Measurements from ENCODE around the gene KIF22. TPM values are rescaled to one million over a fixed set of nuclear protein-coding genes. Genes with fewer than 3 reads are reported as not detected.

KIF22 gene
- total and polyA plus RNA-seq, 4 donors: 7.4 to 41.4 (median 11.8) TPM

DNA sequence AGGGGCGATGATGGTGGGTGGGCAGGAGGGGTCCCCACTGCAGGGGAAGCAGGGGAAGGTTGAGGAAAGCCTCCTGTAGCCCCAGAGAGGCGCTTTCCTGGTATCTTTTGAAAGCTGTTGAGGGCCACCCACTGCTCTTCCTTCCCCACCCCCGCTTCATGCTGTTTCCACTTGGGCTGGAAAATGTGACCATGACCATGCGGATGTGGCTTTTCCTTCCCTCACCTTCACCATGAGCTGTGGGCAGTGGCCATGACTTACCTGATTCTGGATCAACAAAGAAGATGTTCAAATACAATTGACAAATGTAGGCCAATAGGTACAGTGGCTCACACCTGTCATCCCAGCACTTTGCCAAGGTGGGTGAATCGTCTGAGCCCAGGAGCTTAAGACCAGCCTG lies 43.5 kb downstream of the KIF22 start:
- ATAC-seq (ENCODE audit: low FRiP score): no peak
- WGBS, 2 donors: 96% methylated on average over 5 of the region's 5 CpGs
- Histone ChIP-seq H3K9me3 (ENCODE audit: control insufficient read depth, low read length) (no peaks in the 10 kb centered on the region), H3K27ac (ENCODE audit: low read depth in 1 of 2, low read length in 2 of 2) (no peak overlapping the region), H3K36me3 (ENCODE audit: control insufficient read depth in 1 of 2, insufficient read depth in 2 of 2, low read length in 1 of 2) (peaks cover 0 to 15% of the 10 kb centered on the region in 2 donors), H3K27me3 (ENCODE audit: control insufficient read depth in 1 of 2, insufficient read depth in 2 of 2, low read length in 1 of 2) (no peaks in the 10 kb centered on the region), H3K4me1 (ENCODE audit: control insufficient read depth in 1 of 2, insufficient read depth in 2 of 2, low read length in 2 of 2) (no peaks in the 10 kb centered on the region), H3K4me3 (ENCODE audit: low read length in 2 of 2) (no peak overlapping the region)
- no peak for DNase-seq
- intact Hi-C loops (cut with DNase I): no loop called here

DNA sequence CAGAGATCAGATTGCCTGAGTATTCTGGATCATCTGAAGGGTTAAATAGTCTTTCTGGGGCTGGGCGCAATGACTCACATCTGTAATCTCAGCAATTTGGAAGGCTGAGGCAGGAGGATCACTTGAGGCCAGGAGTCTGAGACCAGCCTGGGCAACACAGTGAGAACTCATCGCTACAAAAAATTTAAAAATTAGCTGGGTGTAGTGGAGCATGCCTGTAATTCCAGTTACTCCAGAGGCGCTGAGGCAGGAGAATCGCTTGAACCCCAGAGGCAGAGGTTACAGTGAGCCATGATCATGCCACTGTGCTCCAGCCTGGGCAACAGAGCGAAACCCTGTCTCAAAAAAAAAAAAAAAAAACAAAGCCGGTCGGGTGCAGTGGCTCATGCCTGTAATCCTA lies 45.4 kb downstream of the KIF22 start:
- H3K4me3 ChIP-seq (ENCODE audit: low read length in 2 of 2): no peak overlapping the region
- no peak overlapping the region for H3K27ac ChIP-seq (ENCODE audit: low read depth in 1 of 2, low read length in 2 of 2)
- H3K36me3 ChIP-seq (ENCODE audit: control insufficient read depth in 1 of 2, insufficient read depth in 2 of 2, low read length in 1 of 2): peaks cover 0 to 14% of the 10 kb centered on the region in 2 donors
- intact Hi-C loops (cut with DNase I): no loop called here
- no peaks in the 10 kb centered on the region for H3K9me3 ChIP-seq (ENCODE audit: control insufficient read depth, low read length)
- no peaks in the 10 kb centered on the region for H3K4me1 ChIP-seq (ENCODE audit: control insufficient read depth in 1 of 2, insufficient read depth in 2 of 2, low read length in 2 of 2)
- WGBS, 2 donors: 85 to 88% methylated on average over 6 to 7 of the region's 7 CpGs
- ATAC-seq (ENCODE audit: low FRiP score) (no peak), DNase-seq (no peak)
- no peaks in the 10 kb centered on the region for H3K27me3 ChIP-seq (ENCODE audit: control insufficient read depth in 1 of 2, insufficient read depth in 2 of 2, low read length in 1 of 2)

DNA sequence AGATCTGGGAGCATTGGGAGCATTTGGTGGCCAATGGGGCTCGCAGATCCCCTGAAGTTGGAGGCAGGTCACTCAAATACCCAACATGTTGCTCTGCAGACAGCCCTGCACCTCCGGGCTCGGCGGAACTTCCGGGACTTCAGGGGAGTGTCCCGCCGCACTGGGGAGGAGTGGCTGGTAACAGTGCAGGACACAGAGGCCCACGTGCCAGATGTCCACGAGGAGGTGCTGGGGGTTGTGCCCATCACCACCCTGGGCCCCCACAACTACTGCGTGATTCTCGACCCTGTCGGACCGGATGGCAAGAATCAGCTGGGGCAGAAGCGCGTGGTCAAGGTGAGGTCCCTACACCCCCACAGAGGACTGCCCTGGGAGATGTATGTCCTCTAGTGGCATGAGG lies 46.1 kb downstream of the KIF22 start:
- no peak overlapping the region for H3K4me3 ChIP-seq (ENCODE audit: low read length in 2 of 2)
- no peaks in the 10 kb centered on the region for H3K9me3 ChIP-seq (ENCODE audit: control insufficient read depth, low read length)
- no peak for DNase-seq
- no peaks in the 10 kb centered on the region for H3K27me3 ChIP-seq (ENCODE audit: control insufficient read depth in 1 of 2, insufficient read depth in 2 of 2, low read length in 1 of 2)
- H3K27ac ChIP-seq (ENCODE audit: low read depth in 1 of 2, low read length in 2 of 2): no peak overlapping the region
- intact Hi-C loops (cut with DNase I): no loop called here
- H3K36me3 ChIP-seq (ENCODE audit: control insufficient read depth in 1 of 2, insufficient read depth in 2 of 2, low read length in 1 of 2): peaks cover 0 to 14% of the 10 kb centered on the region in 2 donors
- H3K4me1 ChIP-seq (ENCODE audit: control insufficient read depth in 1 of 2, insufficient read depth in 2 of 2, low read length in 2 of 2): no peaks in the 10 kb centered on the region
- WGBS, 2 donors: 77 to 85% methylated on average over 15 of the region's 15 CpGs
- no peak for ATAC-seq (ENCODE audit: low FRiP score)

DNA sequence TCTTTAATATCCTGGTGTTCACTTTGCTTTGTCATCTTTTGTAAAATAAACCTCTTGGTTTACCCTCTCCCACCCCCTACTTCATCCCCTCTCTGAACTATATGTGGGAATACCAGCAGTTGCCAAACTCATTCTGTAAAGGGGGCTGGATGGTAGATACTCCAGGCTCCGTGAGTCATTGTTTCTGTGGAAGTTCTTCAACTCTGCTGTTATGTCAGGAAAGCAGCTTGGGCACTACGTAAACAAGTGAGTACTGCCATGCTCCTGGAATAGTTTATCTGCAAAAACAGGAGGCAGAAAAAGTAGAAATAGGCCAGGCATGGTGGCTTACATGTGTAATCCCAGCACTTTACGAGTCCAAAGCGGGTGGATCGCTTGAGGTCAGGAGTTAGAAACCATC lies 47.3 kb downstream of the KIF22 start:
- Histone ChIP-seq H3K4me1 (ENCODE audit: control insufficient read depth in 1 of 2, insufficient read depth in 2 of 2, low read length in 2 of 2) (no peaks in the 10 kb centered on the region), H3K4me3 (ENCODE audit: low read length in 2 of 2) (no peak overlapping the region), H3K27me3 (ENCODE audit: control insufficient read depth in 1 of 2, insufficient read depth in 2 of 2, low read length in 1 of 2) (no peaks in the 10 kb centered on the region), H3K9me3 (ENCODE audit: control insufficient read depth, low read length) (no peaks in the 10 kb centered on the region), H3K36me3 (ENCODE audit: control insufficient read depth in 1 of 2, insufficient read depth in 2 of 2, low read length in 1 of 2) (peaks cover 0 to 17% of the 10 kb centered on the region in 2 donors), H3K27ac (ENCODE audit: low read depth in 1 of 2, low read length in 2 of 2) (no peak overlapping the region)
- 87 to 88% methylated on average over 5 of the region's 5 CpGs for WGBS, 2 donors
- intact Hi-C loops (cut with DNase I): no loop called here
- DNase-seq (no peak), ATAC-seq (ENCODE audit: low FRiP score) (no peak)

DNA sequence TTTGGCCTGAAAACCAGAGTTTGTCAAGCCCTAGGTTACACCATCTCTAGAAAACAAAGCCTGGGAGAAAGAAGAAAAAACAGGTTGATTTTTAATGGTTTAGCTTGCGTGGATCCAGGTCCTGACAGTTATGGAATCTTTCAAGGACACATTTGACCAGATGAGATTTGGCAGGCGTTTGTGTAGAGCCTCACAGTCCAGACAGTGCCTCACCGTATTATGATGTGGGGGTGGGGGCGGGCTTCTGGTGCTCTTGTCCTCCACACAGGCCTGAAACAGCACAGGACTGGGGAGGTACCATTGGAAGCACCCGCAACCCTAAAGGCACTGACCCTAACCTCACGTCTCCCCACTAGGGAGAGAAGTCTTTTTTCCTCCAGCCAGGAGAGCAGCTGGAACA lies 49.3 kb downstream of the KIF22 start:
- DNase-seq (no peak), ATAC-seq (ENCODE audit: low FRiP score) (no peak)
- no peak overlapping the region for H3K4me3 ChIP-seq (ENCODE audit: low read length in 2 of 2)
- H3K27ac ChIP-seq (ENCODE audit: low read depth in 1 of 2, low read length in 2 of 2): no peak overlapping the region
- intact Hi-C loops (cut with DNase I): loop anchor here in 1 of 2 donors (10.0 kb wide), 1 partner anchor 135 kb away; no protein-coding TSS in a partner anchor
- no peaks in the 10 kb centered on the region for H3K9me3 ChIP-seq (ENCODE audit: control insufficient read depth, low read length)
- WGBS, 2 donors: 82 to 86% methylated on average over 6 of the region's 6 CpGs
- H3K27me3 ChIP-seq (ENCODE audit: control insufficient read depth in 1 of 2, insufficient read depth in 2 of 2, low read length in 1 of 2): no peaks in the 10 kb centered on the region
- H3K4me1 ChIP-seq (ENCODE audit: control insufficient read depth in 1 of 2, insufficient read depth in 2 of 2, low read length in 2 of 2): no peaks in the 10 kb centered on the region
- H3K36me3 ChIP-seq (ENCODE audit: control insufficient read depth in 1 of 2, insufficient read depth in 2 of 2, low read length in 1 of 2): peaks cover 0 to 11% of the 10 kb centered on the region in 2 donors

DNA sequence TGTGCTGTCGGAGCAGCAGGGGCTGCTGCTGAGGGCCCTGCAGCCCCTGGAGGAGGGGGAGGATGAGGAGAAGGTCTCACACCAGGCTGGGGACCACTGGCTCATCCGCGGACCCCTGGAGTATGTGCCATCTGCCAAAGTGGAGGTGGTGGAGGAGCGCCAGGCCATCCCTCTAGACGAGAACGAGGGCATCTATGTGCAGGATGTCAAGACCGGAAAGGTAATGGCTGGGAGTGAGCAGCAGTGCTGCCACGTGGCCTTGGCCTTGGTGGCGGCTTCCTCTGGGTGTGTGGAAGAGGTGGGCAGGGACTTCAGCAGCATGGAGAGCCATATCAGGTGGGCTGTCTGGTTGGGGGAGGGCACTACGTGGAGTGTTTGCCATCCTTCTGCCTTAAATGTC lies 49.7 kb downstream of the KIF22 start:
- peaks cover 0 to 9% of the 10 kb centered on the region in 2 donors for H3K36me3 ChIP-seq (ENCODE audit: control insufficient read depth in 1 of 2, insufficient read depth in 2 of 2, low read length in 1 of 2)
- no peak for ATAC-seq (ENCODE audit: low FRiP score)
- 87 to 90% methylated on average over 10 of the region's 10 CpGs for WGBS, 2 donors

DNA sequence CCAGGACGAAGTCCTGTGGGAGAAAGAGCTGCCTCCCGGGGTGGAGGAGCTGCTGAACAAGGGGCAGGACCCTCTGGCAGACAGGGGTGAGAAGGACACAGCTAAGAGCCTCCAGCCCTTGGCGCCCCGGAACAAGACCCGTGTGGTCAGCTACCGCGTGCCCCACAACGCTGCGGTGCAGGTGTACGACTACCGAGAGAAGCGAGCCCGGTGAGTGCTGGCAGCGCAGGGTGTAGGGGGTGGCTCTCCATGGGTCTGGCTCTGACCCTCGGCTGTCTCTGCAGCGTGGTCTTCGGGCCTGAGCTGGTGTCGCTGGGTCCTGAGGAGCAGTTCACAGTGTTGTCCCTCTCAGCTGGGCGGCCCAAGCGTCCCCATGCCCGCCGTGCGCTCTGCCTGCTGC lies 51.1 kb downstream of the KIF22 start:
- ATAC-seq (ENCODE audit: low FRiP score): no peak
- peaks cover 2 to 10% of the 10 kb centered on the region in 2 donors for H3K36me3 ChIP-seq (ENCODE audit: control insufficient read depth in 1 of 2, insufficient read depth in 2 of 2, low read length in 1 of 2)
- H3K4me1 ChIP-seq (ENCODE audit: control insufficient read depth in 1 of 2, insufficient read depth in 2 of 2, low read length in 2 of 2): no peaks in the 10 kb centered on the region
- no peaks in the 10 kb centered on the region for H3K9me3 ChIP-seq (ENCODE audit: control insufficient read depth, low read length)
- H3K27me3 ChIP-seq (ENCODE audit: control insufficient read depth in 1 of 2, insufficient read depth in 2 of 2, low read length in 1 of 2): no peaks in the 10 kb centered on the region
- no peak overlapping the region for H3K27ac ChIP-seq (ENCODE audit: low read depth in 1 of 2, low read length in 2 of 2)
- H3K4me3 ChIP-seq (ENCODE audit: low read length in 2 of 2): no peak overlapping the region
- DNase-seq: no peak
- WGBS, 2 donors: 90% methylated on average over 23 of the region's 23 CpGs
- intact Hi-C loops (cut with DNase I): loop anchor here in 1 of 2 donors (10.0 kb wide), 1 partner anchor 137 kb away; no protein-coding TSS in a partner anchor

More for the DNA sequence above, 49.7 kb downstream of the KIF22 start:
- no peak overlapping the region for H3K27ac ChIP-seq (ENCODE audit: low read depth in 1 of 2, low read length in 2 of 2)
- no peaks in the 10 kb centered on the region for H3K9me3 ChIP-seq (ENCODE audit: control insufficient read depth, low read length)
- no peak overlapping the region for H3K4me3 ChIP-seq (ENCODE audit: low read length in 2 of 2)
- DNase-seq: no peak
- intact Hi-C loops (cut with DNase I): loop anchor here in 1 of 2 donors (10.0 kb wide), 1 partner anchor 135 kb away; no protein-coding TSS in a partner anchor
- no peaks in the 10 kb centered on the region for H3K27me3 ChIP-seq (ENCODE audit: control insufficient read depth in 1 of 2, insufficient read depth in 2 of 2, low read length in 1 of 2)
- no peaks in the 10 kb centered on the region for H3K4me1 ChIP-seq (ENCODE audit: control insufficient read depth in 1 of 2, insufficient read depth in 2 of 2, low read length in 2 of 2)

DNA sequence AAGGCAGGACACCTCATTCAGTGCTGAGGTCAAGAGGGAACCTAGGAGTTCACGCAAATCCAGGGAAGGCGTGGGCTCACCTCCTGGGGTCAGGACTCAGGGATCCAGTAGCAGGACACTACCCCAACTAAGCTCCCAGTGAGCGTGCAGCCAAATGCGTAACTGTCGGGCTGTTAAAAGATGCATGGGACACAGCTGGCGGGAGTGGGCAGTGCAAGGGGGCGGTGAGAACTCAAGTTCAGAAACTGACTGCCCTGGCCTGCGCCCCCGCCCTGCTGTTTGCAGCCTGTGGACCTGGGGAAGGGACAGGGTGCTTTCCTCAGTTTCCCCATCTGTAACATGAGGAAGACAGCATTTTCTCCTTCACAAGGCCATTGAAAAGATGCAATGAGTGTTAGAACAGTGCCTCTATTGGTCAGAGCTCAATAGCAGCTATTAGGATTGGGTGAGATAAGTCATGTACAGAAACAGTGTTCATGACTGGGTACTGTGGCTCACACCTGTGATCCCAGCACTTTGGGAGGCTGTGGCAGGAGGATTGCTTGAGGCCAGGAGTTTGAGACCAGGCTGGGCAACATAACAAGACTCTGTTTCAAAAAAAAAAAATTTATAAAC lies 52.3 kb downstream of the KIF22 start:
- WGBS, 2 donors: 95 to 96% methylated on average over 9 of the region's 9 CpGs
- no peak for DNase-seq
- H3K4me3 ChIP-seq (ENCODE audit: low read length in 2 of 2): no peak overlapping the region
- H3K4me1 ChIP-seq (ENCODE audit: control insufficient read depth in 1 of 2, insufficient read depth in 2 of 2, low read length in 2 of 2): no peaks in the 10 kb centered on the region
- intact Hi-C loops (cut with DNase I): loop anchor here in 1 of 2 donors (10.0 kb wide), 1 partner anchor 138 kb away; no protein-coding TSS in a partner anchor
- H3K27me3 ChIP-seq (ENCODE audit: control insufficient read depth in 1 of 2, insufficient read depth in 2 of 2, low read length in 1 of 2): no peaks in the 10 kb centered on the region
- no peak for ATAC-seq (ENCODE audit: low FRiP score)
- peaks cover 2 to 13% of the 10 kb centered on the region in 2 donors for H3K36me3 ChIP-seq (ENCODE audit: control insufficient read depth in 1 of 2, insufficient read depth in 2 of 2, low read length in 1 of 2)
- H3K9me3 ChIP-seq (ENCODE audit: control insufficient read depth, low read length): no peaks in the 10 kb centered on the region
- H3K27ac ChIP-seq (ENCODE audit: low read depth in 1 of 2, low read length in 2 of 2): no peak overlapping the region

DNA sequence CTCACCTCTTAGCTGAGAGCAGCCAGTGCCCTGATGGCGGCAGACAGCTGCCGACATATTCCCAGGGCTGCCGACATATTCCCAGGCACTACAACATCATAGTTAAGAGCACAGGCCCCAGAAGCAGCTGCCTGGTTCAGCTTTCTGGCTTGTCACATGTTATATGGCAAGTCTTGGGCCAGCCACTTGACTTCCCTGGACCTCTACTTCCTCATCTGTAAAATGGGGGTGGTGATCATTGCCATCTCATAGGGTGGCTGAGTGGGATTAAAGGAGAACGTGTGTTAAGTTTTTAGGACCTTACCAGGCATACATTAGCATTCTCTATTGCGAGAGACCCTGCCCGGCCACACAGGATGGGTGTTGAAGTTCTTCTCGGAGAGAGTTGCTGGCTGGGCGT lies 53.4 kb downstream of the KIF22 start:
- Histone ChIP-seq H3K4me3 (ENCODE audit: low read length in 2 of 2) (no peak overlapping the region), H3K9me3 (ENCODE audit: control insufficient read depth, low read length) (no peaks in the 10 kb centered on the region), H3K4me1 (ENCODE audit: control insufficient read depth in 1 of 2, insufficient read depth in 2 of 2, low read length in 2 of 2) (no peaks in the 10 kb centered on the region), H3K36me3 (ENCODE audit: control insufficient read depth in 1 of 2, insufficient read depth in 2 of 2, low read length in 1 of 2) (peaks cover 2 to 13% of the 10 kb centered on the region in 2 donors), H3K27ac (ENCODE audit: low read depth in 1 of 2, low read length in 2 of 2) (no peak overlapping the region), H3K27me3 (ENCODE audit: control insufficient read depth in 1 of 2, insufficient read depth in 2 of 2, low read length in 1 of 2) (no peaks in the 10 kb centered on the region)
- WGBS, 2 donors: 93 to 95% methylated on average over 8 of the region's 8 CpGs
- ATAC-seq (ENCODE audit: low FRiP score) (no peak), DNase-seq (no peak)
- intact Hi-C loops (cut with DNase I): loop anchor here in 1 of 2 donors (10.0 kb wide), 1 partner anchor 139 kb away; no protein-coding TSS in a partner anchor
